Stimulated activated CD8-positive, alpha-beta memory T cell treated with anti-CD3 and anti-CD28 coated beads, Interleukin-12 subunit alpha, Interleukin-12 subunit beta, amount 100 ng/mL, for 1 hour (primary cell): ENCODE data around the gene SERTM2.
"Not testable (repeated sequence)": the region's sequence is repeated elsewhere in the genome, so short reads cannot be mapped to it uniquely, and the experiment has no call there.

Source experiments
- DNase-seq: peaks from one replicate; pipeline ENCODE4 v3.0.0-alpha.2; 2020; ENCODE audit warnings: low read depth

Gene SERTM2

DNA sequence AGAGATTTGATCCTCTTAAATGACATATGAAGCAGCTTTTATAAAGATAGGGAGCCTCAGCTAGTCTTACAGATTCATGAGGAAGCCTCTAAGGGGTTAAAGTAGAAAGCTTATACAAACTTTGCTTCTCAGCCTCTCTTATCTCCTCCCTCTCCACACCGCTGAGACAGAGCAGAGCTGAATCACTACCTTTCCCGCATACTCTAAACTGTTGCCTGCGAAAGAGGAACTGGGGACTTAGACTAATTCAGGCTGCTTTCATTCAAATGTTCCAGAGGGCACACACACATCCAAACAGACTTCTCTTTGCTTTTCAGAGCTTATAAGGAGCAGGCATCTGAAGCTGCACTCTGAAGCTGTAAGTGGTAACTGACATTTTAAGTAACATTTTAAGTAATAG is at the start of gene SERTM2:
SERTM2 (plus strand) TSS at position 169 of the 400 bp plus-strand sequence. CDS start 7,213 bp downstream, outside the sequence.
- no peak for DNase-seq

DNA sequence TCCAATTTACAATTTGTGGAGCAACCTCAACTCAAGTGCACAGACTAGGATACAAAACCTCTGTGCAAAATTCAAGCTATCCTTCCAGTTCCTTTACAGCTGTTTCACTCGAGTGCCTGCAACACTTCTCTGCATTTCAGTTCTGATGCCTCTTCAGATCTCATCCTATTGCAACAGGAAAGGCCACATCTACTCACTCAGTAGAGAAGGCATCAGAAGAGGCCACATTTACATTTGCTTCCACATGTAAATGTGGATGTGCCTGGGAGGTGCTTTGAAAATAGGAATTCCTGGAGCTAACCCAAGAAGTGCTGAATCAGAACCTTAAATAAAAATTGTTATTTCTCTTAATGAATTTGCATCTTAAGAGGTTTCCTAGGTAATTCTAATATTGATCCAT is 45.8 kb upstream of the SERTM2 start:
- DNase-seq: no peak

DNA sequence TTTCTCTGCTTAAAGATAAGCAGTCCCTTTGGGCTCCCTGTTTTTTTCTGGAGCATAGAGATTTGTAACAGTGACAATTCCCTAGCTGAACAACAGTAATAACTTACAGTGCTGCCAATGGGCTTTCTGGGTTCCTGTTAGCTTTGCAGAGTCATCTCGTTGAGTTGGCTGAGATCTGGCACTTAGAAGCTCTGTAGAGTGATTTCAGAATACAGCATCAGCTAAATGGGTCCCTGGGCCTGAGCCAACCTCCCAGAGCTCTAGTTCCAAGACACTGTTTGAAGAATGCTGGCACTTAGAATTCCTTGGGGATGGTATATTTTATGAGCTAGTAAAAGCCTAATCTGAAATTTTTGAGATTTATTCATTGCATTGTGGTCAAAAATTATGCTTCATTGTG is 43.5 kb upstream of the SERTM2 start:
- DNase-seq: no peak

DNA sequence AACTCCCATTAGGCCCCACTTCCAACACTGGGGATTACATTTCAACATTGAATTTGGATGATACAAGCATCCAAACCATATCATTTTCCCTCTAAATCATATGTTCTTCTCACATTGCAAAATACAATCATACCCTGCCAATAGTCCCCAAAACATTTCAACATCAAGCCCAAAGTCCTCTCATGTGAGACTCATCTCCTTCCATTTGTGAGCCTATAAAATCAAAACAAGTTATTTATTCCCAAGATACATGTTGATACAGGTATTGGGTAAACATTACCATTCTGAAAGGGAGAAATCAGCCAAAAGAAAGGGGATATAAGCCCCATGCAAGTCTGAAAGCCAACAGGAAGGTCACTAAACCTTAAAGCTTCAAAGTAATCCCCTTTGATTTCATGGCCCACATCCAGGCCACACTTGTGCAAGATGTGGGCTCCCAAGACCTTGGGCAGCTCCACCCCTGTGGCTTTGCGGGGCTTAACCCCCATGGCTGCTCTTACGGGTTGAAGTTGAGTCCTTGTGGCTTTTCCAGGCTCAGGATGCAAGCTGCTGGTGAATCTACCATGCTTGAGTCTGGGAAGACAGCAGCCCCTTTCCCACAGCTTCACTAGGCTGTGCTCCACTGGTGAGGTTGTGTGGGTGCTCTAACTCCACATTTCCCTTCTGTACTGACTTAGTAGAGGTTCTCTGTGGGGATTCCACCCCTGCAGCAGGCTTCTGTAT is 40.6 kb upstream of the SERTM2 start:
- DNase-seq: no peak

DNA sequence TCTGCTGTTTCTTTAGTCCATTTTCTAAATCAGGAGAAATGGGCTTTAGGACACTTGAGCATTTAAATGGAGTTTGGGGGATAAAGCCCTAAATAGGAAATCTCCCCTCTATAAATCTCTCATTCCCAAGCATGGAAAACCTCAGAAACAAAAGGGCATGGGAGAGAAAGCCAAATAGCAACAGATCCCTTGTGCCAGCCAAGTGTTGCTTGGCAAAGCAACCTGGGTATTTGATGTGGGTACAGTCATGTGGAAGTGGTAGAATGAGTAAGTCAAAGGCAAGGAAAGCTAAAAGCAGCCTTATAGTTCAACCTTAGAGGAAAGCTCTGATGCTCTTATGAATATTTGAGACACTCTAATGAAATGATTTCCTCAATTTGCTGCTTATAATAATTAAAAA is 29.5 kb upstream of the SERTM2 start:
- no peak for DNase-seq

DNA sequence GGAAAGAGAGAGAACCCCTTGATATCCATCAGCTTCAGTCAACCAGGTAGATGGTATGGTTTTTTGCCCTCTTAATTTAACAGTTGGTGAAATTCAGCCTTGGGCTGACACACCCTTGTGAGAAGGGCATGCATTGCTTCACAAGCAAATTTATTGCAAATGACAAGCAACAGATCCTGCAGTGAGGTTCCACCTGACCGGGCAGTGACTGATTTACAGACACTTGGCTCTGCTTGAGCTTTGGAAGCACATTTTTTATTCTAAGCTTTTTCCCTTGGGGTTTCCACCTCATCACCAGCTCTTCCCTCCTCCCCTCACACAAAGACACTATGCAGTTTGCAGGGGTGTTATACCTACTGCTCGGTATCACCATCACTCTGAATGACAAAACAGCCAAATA is 28.3 kb upstream of the SERTM2 start:
- no peak for DNase-seq

DNA sequence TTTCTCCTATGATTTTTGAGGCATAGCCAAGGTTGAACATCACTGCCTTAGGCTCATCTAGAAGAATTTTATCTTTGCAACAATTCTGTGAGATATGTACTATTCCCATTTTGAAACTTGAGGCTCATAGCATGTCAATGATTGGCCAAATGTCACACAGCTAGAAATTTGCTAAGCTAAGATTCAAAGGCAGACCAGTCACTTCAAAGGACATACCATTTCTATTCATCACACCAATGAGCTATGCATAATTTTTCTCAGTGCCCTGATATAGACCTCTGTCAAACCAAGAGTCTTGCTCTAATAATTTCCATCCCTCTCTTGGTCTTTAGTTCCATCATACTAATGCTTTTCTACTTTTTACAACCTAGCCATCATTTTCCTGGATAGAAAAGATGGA is 27.6 kb upstream of the SERTM2 start:
- DNase-seq: no peak

DNA sequence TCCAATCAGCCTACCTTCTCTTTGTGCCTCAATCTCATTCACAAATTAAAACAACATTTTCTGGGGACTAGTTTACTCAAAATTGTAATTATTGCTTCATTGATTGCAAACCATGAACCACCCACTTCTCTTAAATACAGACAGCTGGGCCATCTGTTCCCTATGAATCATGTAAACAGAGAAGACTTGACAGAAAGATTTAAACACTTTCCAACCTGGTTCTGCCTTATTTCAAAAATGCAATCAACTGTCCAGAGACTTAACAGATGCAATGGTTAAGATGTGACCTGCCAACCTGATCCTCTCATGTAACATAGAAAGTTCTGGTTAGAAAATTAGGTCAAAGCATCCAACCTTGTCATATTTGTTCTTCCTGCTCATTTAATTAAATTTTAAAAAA is 20.8 kb upstream of the SERTM2 start:
- no peak for DNase-seq

DNA sequence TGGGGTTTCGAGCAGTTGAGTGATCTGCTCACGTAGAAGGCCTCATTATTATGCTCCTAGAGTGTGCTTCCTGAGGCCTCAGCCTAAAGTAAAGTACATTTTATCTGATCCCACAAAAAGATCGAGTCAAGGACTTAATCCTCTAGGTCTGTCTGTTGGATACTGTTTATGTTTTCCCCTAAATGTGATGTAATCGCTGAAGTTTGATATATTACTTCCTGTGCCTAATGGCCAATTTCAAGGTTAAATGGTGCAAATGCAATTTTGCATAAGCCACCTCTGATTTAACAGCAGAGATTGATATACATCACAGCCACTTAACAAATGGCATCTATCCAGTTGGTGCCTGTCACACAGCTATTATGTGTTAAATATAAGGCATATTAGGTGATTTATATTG is 19.4 kb upstream of the SERTM2 start:
- DNase-seq: no peak

DNA sequence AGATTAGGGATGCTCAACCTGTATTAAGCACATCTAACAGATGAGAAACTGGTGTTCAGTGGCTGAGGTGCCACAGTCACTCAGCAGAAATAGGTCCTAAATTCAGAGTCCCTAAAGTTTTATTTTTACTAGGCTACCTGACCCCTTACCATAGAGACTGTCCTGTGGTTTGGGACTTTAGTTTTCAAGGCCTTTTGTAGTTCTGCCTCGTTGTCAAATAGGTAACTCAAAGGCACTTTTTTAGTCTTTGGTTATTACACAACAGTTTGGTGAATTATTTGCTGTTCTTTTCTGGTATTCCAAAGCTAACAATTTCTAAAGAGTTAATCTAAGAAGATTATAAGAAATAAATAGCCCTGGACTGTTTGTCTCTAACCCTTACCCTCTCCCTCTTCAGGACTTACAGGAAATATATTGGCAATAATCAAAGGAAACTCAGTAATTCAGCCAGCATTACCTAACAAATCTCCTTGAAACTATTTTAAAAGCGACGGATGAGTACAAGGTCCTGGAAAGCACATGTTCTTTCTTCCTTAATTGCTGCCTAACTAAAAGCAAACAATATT is 12.8 kb upstream of the SERTM2 start:
- DNase-seq: no peak

DNA sequence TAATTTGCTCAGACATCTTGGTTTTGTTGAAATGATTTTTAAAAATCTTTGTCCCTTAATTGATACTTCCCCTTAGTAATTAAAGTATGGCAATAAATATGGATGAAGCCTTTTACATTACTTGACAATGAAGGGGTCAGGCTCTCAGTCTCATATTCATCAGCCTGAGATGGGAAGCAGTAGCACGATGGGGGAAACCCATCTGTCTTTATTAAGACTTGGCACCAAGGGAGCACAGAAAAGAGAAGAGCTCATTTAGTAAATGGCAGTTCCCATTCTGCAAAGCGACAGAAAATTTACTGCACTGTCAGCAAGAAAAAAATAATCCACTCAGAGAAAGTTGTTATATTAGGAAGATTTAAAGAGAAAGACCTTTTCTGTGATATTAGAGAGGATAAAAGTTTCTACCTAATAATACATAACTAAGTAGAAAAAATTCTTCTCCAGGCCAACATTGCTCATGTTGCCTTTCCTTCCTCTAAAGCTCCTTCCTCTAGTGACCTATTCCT is 7.9 kb upstream of the SERTM2 start:
- no peak for DNase-seq

DNA sequence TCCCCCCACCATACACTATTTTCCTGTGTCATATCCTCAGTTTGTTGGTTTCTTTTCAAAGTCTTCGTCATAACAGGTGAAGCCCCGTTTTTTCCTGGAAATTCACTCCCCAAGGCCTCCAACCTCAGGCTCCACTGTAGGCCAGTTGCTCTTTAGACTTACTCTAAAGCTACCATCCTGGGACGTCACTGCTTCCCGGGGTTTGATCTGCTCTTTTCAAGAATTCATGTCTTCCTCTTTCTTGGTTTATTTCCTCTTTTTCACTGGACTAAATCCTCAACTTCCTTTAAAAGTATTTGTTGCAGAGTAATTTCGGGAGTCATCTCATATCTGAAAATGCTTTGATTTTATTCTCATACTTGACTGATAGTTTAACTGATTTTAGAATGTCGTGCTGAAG is 6.5 kb upstream of the SERTM2 start:
- DNase-seq: no peak

DNA sequence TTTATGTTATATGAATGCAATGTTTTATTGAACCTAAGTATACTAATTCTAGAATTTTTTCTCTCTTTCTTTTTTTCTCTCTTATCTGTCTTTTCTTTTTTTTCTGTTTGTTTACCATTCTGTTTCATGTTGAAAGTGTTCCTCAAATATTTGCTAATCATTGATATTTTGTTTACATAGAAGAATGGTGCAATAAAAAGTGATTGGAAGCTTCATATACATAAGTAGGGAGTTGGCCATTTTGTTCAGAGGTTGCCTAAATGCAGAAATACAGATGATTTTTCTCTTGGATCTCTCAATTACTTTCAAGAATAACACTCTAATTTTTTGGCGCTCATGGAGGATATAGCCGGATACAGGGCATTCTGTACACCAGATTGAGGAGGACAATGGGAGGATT is 5.7 kb upstream of the SERTM2 start:
- DNase-seq: no peak

DNA sequence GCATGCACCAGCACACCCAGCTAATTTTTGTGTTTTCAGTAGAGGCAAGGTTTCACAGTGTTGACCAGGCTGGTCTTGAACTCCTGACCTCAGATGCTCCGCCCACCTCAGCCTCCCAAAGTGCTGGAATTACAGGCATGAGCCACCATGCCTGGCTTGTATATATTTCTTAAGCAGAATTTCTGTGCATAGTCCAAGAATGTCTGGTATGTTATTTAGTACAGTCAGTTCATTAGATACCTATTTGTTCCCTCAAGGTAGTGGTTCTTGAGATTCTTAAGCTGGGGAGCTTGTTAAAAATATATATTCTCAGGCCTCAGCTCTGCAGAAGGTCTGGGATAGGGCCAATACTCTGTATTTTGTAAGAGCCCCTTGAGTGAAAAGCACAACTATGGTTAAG is 4.6 kb upstream of the SERTM2 start:
- DNase-seq: no peak

DNA sequence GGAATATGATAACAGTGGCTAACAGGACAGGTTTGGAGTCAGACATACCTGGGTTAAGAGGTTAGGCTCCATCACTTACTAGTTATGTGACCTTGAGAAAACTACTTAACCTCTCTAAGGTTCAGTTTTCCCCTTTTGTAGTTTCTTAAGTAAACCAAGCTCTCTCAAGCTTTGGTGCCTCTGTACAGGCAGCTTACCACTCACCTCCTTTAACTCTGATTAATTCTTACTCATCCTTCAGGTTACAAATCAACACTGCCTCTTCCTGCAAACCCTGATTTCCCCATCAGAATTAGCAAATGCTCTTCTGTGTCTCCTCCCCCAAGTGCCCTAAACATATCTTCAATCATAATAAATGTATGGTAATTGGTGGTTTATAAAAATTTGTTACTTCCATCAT is 3.5 kb upstream of the SERTM2 start:
- no peak for DNase-seq

DNA sequence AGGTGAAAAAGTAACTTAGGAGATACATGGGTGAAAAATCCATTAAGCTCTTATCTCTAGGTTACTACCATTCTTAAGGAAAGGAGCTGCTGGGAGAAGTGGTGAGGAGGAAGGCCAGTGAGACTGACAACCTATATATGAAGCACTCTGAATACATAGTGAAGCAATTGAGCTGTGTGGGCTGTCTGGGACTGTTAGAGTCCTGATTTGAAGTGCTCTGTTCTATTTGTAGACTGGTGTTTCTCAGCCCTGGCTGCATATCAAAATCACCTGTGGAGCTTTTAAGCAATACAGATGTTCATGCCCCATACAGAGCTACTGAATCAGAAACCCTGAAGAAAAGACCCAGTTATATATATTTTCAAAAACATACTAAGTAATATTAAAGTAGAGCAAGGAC is 3.9 kb downstream of the SERTM2 start:
- no peak for DNase-seq

DNA sequence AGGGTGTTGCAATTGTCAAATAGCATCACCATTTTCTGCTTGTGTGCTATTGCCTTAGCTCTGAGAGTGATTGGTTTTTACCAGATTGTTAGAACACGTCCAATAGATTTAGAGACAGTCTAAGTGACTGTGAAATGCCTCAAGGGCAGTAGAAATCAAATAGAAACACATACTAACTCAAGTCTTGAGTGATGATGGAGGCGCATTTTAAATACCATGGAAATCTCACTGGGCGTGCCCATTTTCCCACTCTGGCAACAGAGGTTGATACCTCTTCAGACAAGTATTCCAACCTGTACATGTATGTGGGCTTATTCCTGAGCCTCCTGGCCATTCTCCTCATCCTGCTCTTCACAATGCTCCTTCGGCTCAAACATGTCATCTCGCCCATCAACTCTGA is 7.2 kb downstream of the SERTM2 start:
- no peak for DNase-seq

DNA sequence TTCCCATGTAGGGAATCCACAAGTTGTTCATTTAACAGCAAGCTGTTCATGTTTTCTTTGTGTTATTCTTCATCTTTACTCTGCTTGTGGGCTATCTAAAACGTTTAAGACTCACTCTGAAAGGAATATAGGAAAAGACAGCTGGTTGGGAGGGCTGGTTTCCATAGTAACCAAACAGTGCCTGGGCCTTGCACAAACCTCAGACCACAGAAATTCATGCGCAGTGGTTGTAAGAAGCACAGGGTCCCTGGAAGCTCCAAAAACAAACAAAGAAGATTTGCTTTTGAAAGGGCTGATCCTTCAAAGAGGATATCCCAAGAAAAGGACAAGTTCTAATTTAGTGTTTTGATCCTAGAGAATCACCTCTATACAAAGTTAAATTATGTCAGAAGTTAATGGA is 7.8 kb downstream of the SERTM2 start:
- no peak for DNase-seq

DNA sequence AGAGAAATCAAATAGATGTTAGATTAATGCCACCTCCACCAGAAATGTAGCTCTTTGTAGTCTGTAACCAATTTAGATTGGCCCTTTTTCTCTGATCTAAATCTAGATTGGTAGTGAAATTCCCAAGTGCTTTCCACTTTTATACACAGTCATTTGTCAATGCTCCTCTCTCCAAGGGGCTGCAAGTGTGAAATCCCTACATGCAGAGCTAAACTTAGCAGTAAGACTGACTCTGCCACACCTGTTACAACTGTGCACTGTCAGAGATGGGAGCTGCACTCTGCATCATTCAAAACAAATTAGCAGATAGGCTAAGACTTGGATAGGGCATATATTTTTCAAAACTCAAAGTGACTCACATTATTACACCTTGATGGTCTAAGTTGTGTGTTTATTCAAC is 9.1 kb downstream of the SERTM2 start:
- DNase-seq: no peak

DNA sequence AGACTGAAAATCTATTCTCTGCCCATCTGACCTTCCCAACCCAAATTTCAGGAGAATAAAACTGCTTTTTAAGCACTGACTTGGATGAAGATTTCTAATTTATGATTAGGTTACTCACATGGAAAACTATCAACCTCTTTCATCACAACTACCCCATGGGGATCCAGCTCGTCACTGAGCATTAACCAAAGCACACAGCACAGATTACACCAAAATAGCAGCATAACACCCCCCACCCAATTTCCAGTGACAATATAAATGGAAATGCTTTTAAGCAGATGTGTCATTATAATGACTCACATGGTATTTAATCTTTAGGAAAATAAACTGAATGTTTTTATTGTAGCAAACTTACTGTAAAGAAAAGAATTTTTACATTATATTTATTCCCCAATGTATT is 9.7 kb downstream of the SERTM2 start:
- DNase-seq: no peak

DNA sequence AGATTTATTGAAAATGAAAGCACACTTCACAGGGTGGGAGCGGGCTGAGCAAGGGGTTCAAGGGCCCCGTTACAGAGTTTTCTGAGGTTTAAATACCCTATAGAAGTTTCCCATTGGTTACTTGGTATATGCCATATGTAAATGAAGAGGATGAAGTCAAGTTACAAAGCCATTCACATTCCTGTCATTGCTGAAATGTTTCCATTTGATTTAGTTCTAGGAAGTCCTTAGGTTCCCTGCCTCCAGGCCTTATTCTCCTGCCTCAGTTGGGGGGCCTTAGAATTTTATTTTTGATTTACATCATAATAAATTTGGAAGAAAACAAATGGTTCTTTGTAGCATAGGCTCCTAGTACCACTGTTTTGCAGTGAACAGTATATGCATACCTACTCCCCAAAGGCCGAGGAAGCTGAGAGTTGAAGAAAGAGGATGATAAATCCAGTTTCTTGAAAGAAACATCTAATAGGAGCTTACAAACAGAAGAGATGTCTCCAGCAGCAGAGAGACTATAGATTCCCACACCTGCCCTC is 31.8 kb downstream of the SERTM2 start:
- no peak for DNase-seq

DNA sequence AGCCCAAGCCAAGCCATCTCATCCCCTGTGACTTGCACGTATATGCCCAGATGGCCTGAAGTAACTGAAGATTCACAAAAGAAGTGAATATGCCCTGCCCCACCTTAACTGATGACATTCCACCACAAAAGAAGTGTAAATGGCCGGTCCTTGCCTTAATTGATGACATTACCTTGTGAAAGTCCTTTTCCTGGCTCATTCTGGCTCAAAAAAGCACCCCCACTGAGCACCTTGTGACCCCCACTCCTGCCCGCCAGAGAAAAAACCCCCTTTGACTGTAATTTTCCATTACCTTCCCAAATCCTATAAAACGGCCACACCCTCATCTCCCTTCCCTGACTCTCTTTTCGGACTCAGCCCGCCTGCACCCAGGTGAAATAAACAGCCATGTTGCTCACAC is 37.8 kb downstream of the SERTM2 start:
- not testable (repeated sequence) for DNase-seq

DNA sequence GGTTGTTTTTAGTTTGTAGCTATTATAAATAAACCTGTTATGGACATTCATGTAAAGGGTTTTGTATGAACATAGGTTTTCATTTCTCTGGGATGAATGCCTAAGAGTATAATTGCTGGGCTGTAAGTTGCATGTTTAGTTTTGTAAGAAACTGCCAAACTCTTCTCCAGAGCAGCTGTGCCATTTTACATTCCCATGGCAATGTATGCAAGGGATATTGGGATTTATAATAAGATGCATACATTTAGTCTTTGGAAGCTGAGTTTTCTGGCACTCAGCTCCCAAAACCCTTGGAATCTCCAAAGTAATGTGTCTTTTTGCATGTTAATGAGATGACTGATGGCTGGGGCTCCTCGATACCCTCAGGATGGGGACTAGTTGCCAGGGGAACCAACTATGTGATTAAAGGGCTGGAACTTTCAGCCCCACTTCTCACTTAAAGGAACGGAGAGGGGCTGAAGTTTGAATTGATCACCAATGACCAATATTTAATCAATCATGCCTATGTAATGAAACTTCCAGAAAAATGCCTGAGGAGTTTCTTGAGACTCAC is 44.0 kb downstream of the SERTM2 start:
- no peak for DNase-seq

DNA sequence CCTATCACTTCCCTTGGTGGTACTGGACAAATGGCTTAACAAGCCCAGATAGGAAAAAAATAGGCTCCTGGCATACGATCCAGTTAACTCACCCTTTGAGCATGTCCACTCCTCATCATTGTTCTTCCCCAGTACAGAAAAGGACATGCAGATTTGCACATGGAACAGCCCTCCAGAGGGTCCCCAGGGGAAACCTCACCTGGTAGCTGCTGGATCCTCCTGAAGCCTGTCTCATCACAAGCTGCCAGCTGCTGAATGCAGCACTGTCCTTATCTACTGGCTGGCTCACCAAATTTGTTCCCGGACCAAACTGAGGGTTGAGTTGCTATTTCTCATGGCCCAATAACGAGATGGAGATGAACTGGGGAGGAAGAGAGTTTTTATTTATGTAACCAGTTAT is 49.4 kb downstream of the SERTM2 start:
- no peak for DNase-seq
